B cell (primary cell): ENCODE data around the gene PPP2R5D. TPM values are rescaled to one million over a fixed set of nuclear protein-coding genes. Genes with fewer than 3 reads are reported as not detected.

Source experiments
- ATAC-seq: fragments of 200-7000 bp; cut with Tn5 transposase; one replicate; pipeline ENCODE4 v1.10.0; 2021; ENCODE audit warnings: low read depth, mild to moderate bottlenecking, moderate number of reproducible peaks, moderate library complexity
- CTCF ChIA-PET: fragments of 350-600 bp; sonication (Branson Sonifier 250); formaldehyde crosslinking; loops from one replicate; lab custom pipeline; 2021; ENCODE audit warnings: antibody characterized with exemption, inconsistent platforms; lab: Charles Lee
- POLR2A ChIA-PET: fragments of 350-600 bp; sonication (Branson Sonifier 250); formaldehyde crosslinking; loops from one replicate; lab custom pipeline; 2021; ENCODE audit warnings: antibody characterized with exemption; lab: Charles Lee
- DNase-seq: peaks from one replicate; pipeline ENCODE4 v3.0.0; 2013
- H2AFZ ChIP-seq: 2 replicates; pipeline ENCODE4 v1.6.1; 2012; ENCODE audit warnings: mild to moderate bottlenecking, low read depth, low read length; ENCODE audit not compliant: insufficient read depth, poor library complexity, severe bottlenecking
- H3K27ac ChIP-seq, 2 donors: 1 replicate in 1 of 2; 2 replicates in 1 of 2; pipeline ENCODE4 v1.5.1; 2012 to 2013; ENCODE audit warnings: low read length in 2 of 2, mild to moderate bottlenecking in 2 of 2, moderate library complexity in 1 of 2
- H3K27me3 ChIP-seq, 4 experiments: fragments of 200-600 bp in 1 of 4; sonication (generic) in 1 of 4; replicated peaks in 1 of 4; 1 replicate in 2 of 4; 2 replicates in 2 of 4; pipeline versions ENCODE4 v1.6.1 to v1.7.0; 2013 to 2016; ENCODE audit warnings: low read length in 3 of 4, mild to moderate bottlenecking in 2 of 4, mixed read lengths in 1 of 4, moderate library complexity in 1 of 4; ENCODE audit not compliant: insufficient read depth in 4 of 4, control insufficient read depth in 3 of 4; ENCODE audit errors: control extremely low read depth in 1 of 4
- H3K36me3 ChIP-seq, 2 experiments: replicated peaks in 1 of 2; 1 replicate in 1 of 2; 2 replicates in 1 of 2; pipeline versions ENCODE4 v1.6.1 to v1.7.1; 2013; ENCODE audit warnings: low read length in 1 of 2; ENCODE audit not compliant: insufficient read depth in 2 of 2, control insufficient read depth in 1 of 2; ENCODE audit errors: control extremely low read depth in 1 of 2, extremely low read depth in 1 of 2
- H3K4me1 ChIP-seq, 2 donors: fragments of 200-600 bp in 1 of 2; sonication (generic) in 1 of 2; 1 replicate in 1 of 2; 2 replicates in 1 of 2; pipeline versions ENCODE4 v1.5.1 to v1.6.1; 2013 to 2017; ENCODE audit warnings: low read length in 2 of 2; ENCODE audit not compliant: control insufficient read depth in 2 of 2, insufficient read depth in 2 of 2
- H3K4me2 ChIP-seq: replicated peaks from 2 replicates; pipeline ENCODE3; 2012; ENCODE audit warnings: mild to moderate bottlenecking, low read depth, low read length; ENCODE audit not compliant: poor library complexity, severe bottlenecking
- H3K4me3 ChIP-seq, 5 experiments: fragments of 200-600 bp in 1 of 5; sonication (generic) in 1 of 5; 1 replicate in 3 of 5; 2 replicates in 2 of 5; pipeline versions ENCODE4 v1.5.1 to v1.7.0; 2011 to 2016; ENCODE audit warnings: low read length in 4 of 5, mild to moderate bottlenecking in 4 of 5, low read depth in 2 of 5, control low read depth in 1 of 5, moderate library complexity in 1 of 5; ENCODE audit not compliant: insufficient read depth in 1 of 5; ENCODE audit errors: control extremely low read depth in 1 of 5, extremely low read depth in 1 of 5
- H3K79me2 ChIP-seq: fragments of 200-600 bp; sonication (generic); one replicate; pipeline ENCODE4 v1.6.0; 2016; ENCODE audit warnings: low read length; ENCODE audit not compliant: control insufficient read depth, insufficient read depth
- H3K9ac ChIP-seq: fragments of 200-600 bp; sonication (generic); 2 replicates; pipeline ENCODE4 v1.6.1; 2017; ENCODE audit warnings: mild to moderate bottlenecking, low read length, moderate library complexity
- H3K9me3 ChIP-seq, 3 donors: one replicate each; pipeline versions ENCODE4 v1.6.1 to v1.7.1; 2013; ENCODE audit warnings: low read length in 2 of 3; ENCODE audit not compliant: control insufficient read depth in 2 of 3, insufficient read depth in 1 of 3; ENCODE audit errors: control extremely low read depth in 1 of 3
- H4K20me1 ChIP-seq: 2 replicates; pipeline ENCODE4 v1.6.0; 2012; ENCODE audit warnings: mild to moderate bottlenecking, low read length; ENCODE audit not compliant: insufficient read depth, control insufficient read depth, poor library complexity, severe bottlenecking
- H3K27ac Mint-ChIP-seq: one replicate; pipeline ENCODE4 v1.8.0; 2021; ENCODE audit warnings: mixed read lengths
- H3K27me3 Mint-ChIP-seq: one replicate; pipeline ENCODE4 v1.8.0; 2021; ENCODE audit warnings: mixed read lengths
- H3K4me1 Mint-ChIP-seq: one replicate; pipeline ENCODE4 v1.8.0; 2021; ENCODE audit warnings: mixed read lengths
- H3K4me3 Mint-ChIP-seq: one replicate; pipeline ENCODE4 v1.8.0; 2021; ENCODE audit warnings: mixed read lengths
- H3K9me3 Mint-ChIP-seq: one replicate; pipeline ENCODE4 v1.8.0; 2022; ENCODE audit warnings: mixed read lengths; ENCODE audit not compliant: insufficient read depth
- CTCF ChIP-seq: fragments of 200-600 bp; IDR thresholded peaks from one replicate; pipeline ENCODE4 v1.8.0; 2022; ENCODE audit warnings: antibody characterized with exemption, mild to moderate bottlenecking
- EZH2 ChIP-seq: IDR thresholded peaks from 2 replicates; pipeline ENCODE4 v1.6.1; 2012; ENCODE audit warnings: borderline replicate concordance, low read depth, mild to moderate bottlenecking, moderate library complexity, low read length; ENCODE audit not compliant: insufficient read depth, poor library complexity, severe bottlenecking
- WGBS: methylation state at CpG from one replicate; pipeline ENCODE4 v1.1.5; 2013; ENCODE audit warnings: missing lambda C conversion rate; ENCODE audit not compliant: insufficient coverage; 5-methylcytosine and 5-hydroxymethylcytosine counted together
- intact Hi-C: fragments of 100-400 bp; cut with micrococcal nuclease; formaldehyde crosslinking; loops from one replicate; pipeline ENCODE4 v1.10.0; 2022
- polyA plus RNA-seq: library from polyadenylated mRNA; depleted of rRNA; stranded (reverse); fragments of >200 nt; gene quantifications from 2 replicates; pipeline ENCODE4 v1.2.3, GENCODE V29; 2012
- total RNA-seq, 2 donors: library from RNA; stranded (reverse); fragments of 120-200 nt in 1 of 2; gene quantifications; 1 replicate in 1 of 2; 2 replicates in 1 of 2; pipeline versions ENCODE4 v1.2.3 to v1.2.4, GENCODE V29; 2013 to 2022

PPP2R5D gene
- total and polyA plus RNA-seq, 2 donors (not counting 1 experiment from before 2014, with no cell fraction given) = 23.2 to 23.6 TPM

- H3K4me3 Mint-ChIP-seq = no peak overlapping the region
- POLR2A ChIA-PET = interaction anchor here (1.4 kb wide), 1 partner anchor 17 kb away, joined by 8 read pairs; the partner anchor contains the start of gene PPP2R5D
Measured at GRCh38 chr6:42967228-42967627, 17.1 kb upstream of the PPP2R5D start.

More at GRCh38 chr6:42967228-42967627, 17.1 kb upstream of the PPP2R5D start:
- Histone ChIP-seq H3K4me2 (no peak overlapping the region), H3K4me3 (no peak overlapping the region), H4K20me1 (peaks cover 8% of the 10 kb centered on the region), H3K36me3 (peaks cover 0 to 59% of the 10 kb centered on the region in 2 experiments), H3K27me3 (no peaks in the 10 kb centered on the region), H3K4me1 (no peaks in the 10 kb centered on the region), H3K79me2 (no peaks in the 10 kb centered on the region), H3K9me3 (no peaks in the 10 kb centered on the region), H2AFZ (no peak overlapping the region), H3K27ac (no peak overlapping the region), H3K9ac (no peak overlapping the region)
- Mint-ChIP-seq H3K9me3 (no peaks in the 10 kb centered on the region), H3K27me3 (no peaks in the 10 kb centered on the region), H3K4me1 (no peaks in the 10 kb centered on the region), H3K27ac (no peak overlapping the region)
- WGBS = 96% methylated on average over 11 of the region's 11 CpGs
- CTCF ChIA-PET = no interaction called here
- DNase-seq = no peak
- no peak for ATAC-seq
- TF ChIP-seq EZH2 (no peak), CTCF (no peak)
- intact Hi-C loops = no loop called here
